Suprapubic skin (tissue), 4 donors: ENCODE results near the gene JAZF1.

Experiments
- EP300 ChIP-seq: sonication (generic); formaldehyde crosslinking; IDR thresholded peaks from one replicate; pipeline ENCODE4 v1.6.1; 2017; ENCODE audit warnings: antibody characterized with exemption
- POLR2A ChIP-seq, 2 donors: fragments of 450-650 bp; IDR thresholded peaks; one replicate each; pipeline ENCODE4 v1.6.1; 2017; ENCODE audit warnings: antibody characterized with exemption in 2 of 2, mild to moderate bottlenecking in 2 of 2, moderate library complexity in 2 of 2
- POLR2AphosphoS5 ChIP-seq, 3 donors: sonication (generic); formaldehyde crosslinking; IDR thresholded peaks; one replicate each; pipeline ENCODE4 v1.6.1; 2017; ENCODE audit warnings: antibody characterized with exemption in 3 of 3
- TF ChIP-seq, protein P1 (sequence below), 2 donors: fragments of 200-600 bp in 1 of 2; fragments of 450-650 bp in 1 of 2; sonication (generic) in 1 of 2; IDR thresholded peaks; one replicate each; pipeline ENCODE4 v1.5.1; 2016 to 2019; ENCODE audit warnings: antibody characterized with exemption in 2 of 2, mild to moderate bottlenecking in 1 of 2, moderate library complexity in 1 of 2

DNA sequence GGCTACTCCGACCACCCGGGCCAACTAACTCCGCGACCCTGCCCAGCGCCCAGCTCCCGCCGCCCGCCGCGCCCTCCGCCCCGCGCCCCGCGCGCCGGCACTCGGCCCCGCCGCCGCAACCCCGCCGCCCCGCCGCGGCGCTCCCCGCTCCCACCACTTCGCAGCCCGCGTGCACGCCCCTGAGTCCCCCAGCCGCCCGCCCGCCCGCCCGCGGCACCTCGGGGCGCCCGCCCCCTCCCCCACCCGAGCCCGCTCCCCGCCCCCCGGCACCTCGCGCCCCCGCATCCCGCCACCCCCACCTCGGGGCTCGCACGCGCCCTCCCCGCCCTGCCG is 598 bp downstream of the JAZF1 start:
- TF ChIP-seq POLR2AphosphoS5 (IDR thresholded peaks at IDR 0.05) (no peak), POLR2A (IDR thresholded peaks at IDR 0.05) (no peak), EP300 (no peak)
- TF ChIP-seq, protein P1, sequence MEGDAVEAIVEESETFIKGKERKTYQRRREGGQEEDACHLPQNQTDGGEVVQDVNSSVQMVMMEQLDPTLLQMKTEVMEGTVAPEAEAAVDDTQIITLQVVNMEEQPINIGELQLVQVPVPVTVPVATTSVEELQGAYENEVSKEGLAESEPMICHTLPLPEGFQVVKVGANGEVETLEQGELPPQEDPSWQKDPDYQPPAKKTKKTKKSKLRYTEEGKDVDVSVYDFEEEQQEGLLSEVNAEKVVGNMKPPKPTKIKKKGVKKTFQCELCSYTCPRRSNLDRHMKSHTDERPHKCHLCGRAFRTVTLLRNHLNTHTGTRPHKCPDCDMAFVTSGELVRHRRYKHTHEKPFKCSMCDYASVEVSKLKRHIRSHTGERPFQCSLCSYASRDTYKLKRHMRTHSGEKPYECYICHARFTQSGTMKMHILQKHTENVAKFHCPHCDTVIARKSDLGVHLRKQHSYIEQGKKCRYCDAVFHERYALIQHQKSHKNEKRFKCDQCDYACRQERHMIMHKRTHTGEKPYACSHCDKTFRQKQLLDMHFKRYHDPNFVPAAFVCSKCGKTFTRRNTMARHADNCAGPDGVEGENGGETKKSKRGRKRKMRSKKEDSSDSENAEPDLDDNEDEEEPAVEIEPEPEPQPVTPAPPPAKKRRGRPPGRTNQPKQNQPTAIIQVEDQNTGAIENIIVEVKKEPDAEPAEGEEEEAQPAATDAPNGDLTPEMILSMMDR (IDR thresholded peaks at IDR 0.05) = no peak
